ENCODE results near the gene RAB9A.
A peak's percentile ranks its signal among the peaks of the same experiment; 100 is the strongest.

RAB9A gene

DNA sequence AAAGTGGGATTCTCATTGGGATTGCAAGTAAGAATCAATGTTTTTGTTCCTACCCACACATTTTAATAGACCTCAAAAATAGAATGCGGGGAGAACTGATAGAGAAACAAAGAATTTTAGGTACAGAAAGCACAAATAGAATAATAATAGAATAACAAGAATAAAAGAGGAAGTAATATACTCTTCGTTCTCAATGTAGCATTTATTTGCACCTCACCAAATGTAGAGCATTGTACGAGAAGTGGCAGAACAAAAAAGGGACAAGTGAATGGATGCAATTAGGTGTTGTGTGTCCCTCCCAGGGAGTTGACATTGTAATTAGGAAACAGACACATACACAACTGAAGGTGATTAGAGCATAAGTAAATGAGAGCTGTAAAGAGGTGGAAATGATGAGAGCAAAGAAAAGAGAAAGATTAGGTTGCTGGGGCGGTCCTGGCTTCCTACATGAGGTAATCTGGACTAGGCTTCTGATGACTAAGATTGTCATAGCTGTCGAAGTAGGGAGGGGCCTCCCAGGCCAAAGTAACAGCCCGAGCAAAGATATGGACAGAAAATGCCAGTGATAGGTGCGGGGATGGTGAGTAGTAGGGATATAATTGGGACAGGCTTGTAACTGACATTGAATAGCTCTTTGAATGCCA lies 10.4 kb downstream of the RAB9A start:
- Histone ChIP-seq H3K79me2 (ENCODE audit: insufficient read depth, low read length) (peaks cover 93% of the 10 kb centered on the region), H3K9me3 (ENCODE audit: insufficient read depth, low read depth, low read length) (no peaks in the 10 kb centered on the region), H3K9me2 (replicated peaks; ENCODE audit: low read depth, low read length) (no peaks in the 10 kb centered on the region), H2AFZ (ENCODE audit: low read length) (no peak overlapping the region), H3K36me3 (ENCODE audit: insufficient read depth, low read length) (no peaks in the 10 kb centered on the region; the same call in 1 of the 2 replicates), H3K4me3 (ENCODE audit: low read length, poor library complexity, severe bottlenecking) (no peak overlapping the region), H3F3A (ENCODE audit: low read depth) (no peaks in the 10 kb centered on the region), H3K4me2 (ENCODE audit: low read depth, low read length, poor library complexity, severe bottlenecking) (no peak overlapping the region), H3K9ac (ENCODE audit: low read depth, low read length, poor library complexity, severe bottlenecking) (no peak overlapping the region), H3K4me1 (ENCODE audit: insufficient read depth, low read length, poor library complexity, severe bottlenecking) (peaks cover 31% of the 10 kb centered on the region), H4K20me1 (ENCODE audit: insufficient read depth, low read length, poor library complexity, severe bottlenecking) (peaks cover 30% of the 10 kb centered on the region), H3K27me3 (ENCODE audit: insufficient read depth, low read length, poor library complexity, severe bottlenecking) (no peaks in the 10 kb centered on the region)
- no peak for TF ChIP-seq CTCF (conservative IDR thresholded peaks at IDR 0.05; ENCODE audit: low read length)
- TF ChIP-seq EZH2phosphoT487 (IDR thresholded peaks at IDR 0.05; ENCODE audit: borderline replicate concordance), result no peak

DNA sequence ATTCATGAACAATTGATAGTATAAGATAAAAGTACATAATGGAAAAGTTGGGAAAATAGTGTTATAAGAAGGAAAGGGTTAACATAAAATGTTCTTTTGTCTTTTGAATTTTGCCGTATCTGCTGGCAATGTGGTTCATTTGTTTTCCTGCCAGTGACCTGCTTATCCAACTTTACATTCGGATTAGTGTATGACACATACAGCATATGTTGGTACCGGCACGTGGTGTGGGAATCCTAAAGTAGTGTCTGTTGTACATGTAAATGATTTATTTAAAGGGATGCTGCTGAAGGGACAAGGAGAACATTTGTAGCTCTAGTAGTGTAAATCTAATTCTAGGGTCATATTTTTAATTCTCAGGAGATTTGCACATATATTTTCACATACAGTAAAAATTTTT lies 11.5 kb downstream of the RAB9A start:
- Histone ChIP-seq H3K9me3 (ENCODE audit: insufficient read depth, low read depth, low read length) (no peaks in the 10 kb centered on the region), H4K20me1 (ENCODE audit: insufficient read depth, low read length, poor library complexity, severe bottlenecking) (peaks cover 26% of the 10 kb centered on the region), H3K36me3 (ENCODE audit: insufficient read depth, low read length) (no peaks in the 10 kb centered on the region; the same call in 1 of the 2 replicates), H3F3A (ENCODE audit: low read depth) (no peaks in the 10 kb centered on the region), H3K79me2 (ENCODE audit: insufficient read depth, low read length) (peaks cover 83% of the 10 kb centered on the region), H3K27me3 (ENCODE audit: insufficient read depth, low read length, poor library complexity, severe bottlenecking) (no peaks in the 10 kb centered on the region), H3K9ac (ENCODE audit: low read depth, low read length, poor library complexity, severe bottlenecking) (no peak overlapping the region), H2AFZ (ENCODE audit: low read length) (no peak overlapping the region), H3K4me3 (ENCODE audit: low read length, poor library complexity, severe bottlenecking) (no peak overlapping the region), H3K4me1 (ENCODE audit: insufficient read depth, low read length, poor library complexity, severe bottlenecking) (peaks cover 20% of the 10 kb centered on the region), H3K4me2 (ENCODE audit: low read depth, low read length, poor library complexity, severe bottlenecking) (no peak overlapping the region), H3K9me2 (replicated peaks; ENCODE audit: low read depth, low read length) (no peaks in the 10 kb centered on the region)
- no peak for TF ChIP-seq CTCF (conservative IDR thresholded peaks at IDR 0.05; ENCODE audit: low read length)
- no peak for TF ChIP-seq EZH2phosphoT487 (IDR thresholded peaks at IDR 0.05; ENCODE audit: borderline replicate concordance)

- peaks cover 19% of the 10 kb centered on the region for H3K4me1 ChIP-seq (ENCODE audit: insufficient read depth, low read length, poor library complexity, severe bottlenecking)
- TF ChIP-seq CTCF (conservative IDR thresholded peaks at IDR 0.05; ENCODE audit: low read length) (no peak), EZH2phosphoT487 (IDR thresholded peaks at IDR 0.05; ENCODE audit: borderline replicate concordance) (no peak)
- peaks cover 68% of the 10 kb centered on the region for H3K79me2 ChIP-seq (ENCODE audit: insufficient read depth, low read length)
- H2AFZ ChIP-seq (ENCODE audit: low read length), result no peak overlapping the region
- no peaks in the 10 kb centered on the region for H3K9me2 ChIP-seq (replicated peaks; ENCODE audit: low read depth, low read length)
- no peaks in the 10 kb centered on the region for H3F3A ChIP-seq (ENCODE audit: low read depth)
- peaks cover 19% of the 10 kb centered on the region for H4K20me1 ChIP-seq (ENCODE audit: insufficient read depth, low read length, poor library complexity, severe bottlenecking)
- H3K4me2 ChIP-seq (ENCODE audit: low read depth, low read length, poor library complexity, severe bottlenecking), result peak overlapping the region; percentile 20
- no peaks in the 10 kb centered on the region for H3K27me3 ChIP-seq (ENCODE audit: insufficient read depth, low read length, poor library complexity, severe bottlenecking)
- H3K4me3 ChIP-seq (ENCODE audit: low read length, poor library complexity, severe bottlenecking), result no peak overlapping the region
- H3K9ac ChIP-seq (ENCODE audit: low read depth, low read length, poor library complexity, severe bottlenecking), result no peak overlapping the region
- H3K9me3 ChIP-seq (ENCODE audit: insufficient read depth, low read depth, low read length), result no peaks in the 10 kb centered on the region
- H3K36me3 ChIP-seq (ENCODE audit: insufficient read depth, low read length), result peaks cover under 1% of the 10 kb centered on the region; the same call in 1 of the 2 replicates
Observed at GRCh38 chrX:13702111-13702789, 13.3 kb downstream of the RAB9A start.

All from Loucy (cell line).